ENCODE data around the gene ALPL.

DNA sequence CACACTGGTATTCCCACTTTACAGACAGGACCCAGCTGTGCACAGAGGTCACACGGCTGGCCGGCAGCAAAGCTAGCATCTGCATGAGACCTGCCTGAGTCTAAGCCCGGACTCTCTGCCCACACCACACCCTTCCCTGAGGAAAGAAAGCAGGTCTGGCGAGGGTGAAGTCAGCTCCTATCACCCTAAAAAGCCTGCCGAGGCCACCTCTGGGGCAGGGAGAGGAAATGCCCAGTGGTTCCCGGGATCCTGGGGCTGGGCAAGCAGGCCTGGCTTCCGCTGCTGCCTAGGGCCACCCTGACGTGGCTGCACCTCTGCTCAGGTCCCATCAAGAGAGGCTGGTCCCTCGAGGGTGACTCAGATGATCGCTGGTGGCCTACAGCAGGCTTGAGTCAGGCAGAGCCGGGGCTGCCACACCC is 117.7 kb downstream of the ALPL start:
- TF ChIP-seq POLR2A (IDR thresholded peaks at IDR 0.05) = no peak
- TF ChIP-seq, protein P1, sequence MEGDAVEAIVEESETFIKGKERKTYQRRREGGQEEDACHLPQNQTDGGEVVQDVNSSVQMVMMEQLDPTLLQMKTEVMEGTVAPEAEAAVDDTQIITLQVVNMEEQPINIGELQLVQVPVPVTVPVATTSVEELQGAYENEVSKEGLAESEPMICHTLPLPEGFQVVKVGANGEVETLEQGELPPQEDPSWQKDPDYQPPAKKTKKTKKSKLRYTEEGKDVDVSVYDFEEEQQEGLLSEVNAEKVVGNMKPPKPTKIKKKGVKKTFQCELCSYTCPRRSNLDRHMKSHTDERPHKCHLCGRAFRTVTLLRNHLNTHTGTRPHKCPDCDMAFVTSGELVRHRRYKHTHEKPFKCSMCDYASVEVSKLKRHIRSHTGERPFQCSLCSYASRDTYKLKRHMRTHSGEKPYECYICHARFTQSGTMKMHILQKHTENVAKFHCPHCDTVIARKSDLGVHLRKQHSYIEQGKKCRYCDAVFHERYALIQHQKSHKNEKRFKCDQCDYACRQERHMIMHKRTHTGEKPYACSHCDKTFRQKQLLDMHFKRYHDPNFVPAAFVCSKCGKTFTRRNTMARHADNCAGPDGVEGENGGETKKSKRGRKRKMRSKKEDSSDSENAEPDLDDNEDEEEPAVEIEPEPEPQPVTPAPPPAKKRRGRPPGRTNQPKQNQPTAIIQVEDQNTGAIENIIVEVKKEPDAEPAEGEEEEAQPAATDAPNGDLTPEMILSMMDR (IDR thresholded peaks at IDR 0.05) = no peak

All from ovary (tissue), 3 donors.